AG08396 (cell line): ENCODE data around the gene GRIN2C.

ENCODE experiments used
- DNase-seq: peaks from one replicate; pipeline ENCODE4 v3.0.0; 2012; ENCODE audit warnings: low spot score, mixed read lengths

Gene GRIN2C

DNA sequence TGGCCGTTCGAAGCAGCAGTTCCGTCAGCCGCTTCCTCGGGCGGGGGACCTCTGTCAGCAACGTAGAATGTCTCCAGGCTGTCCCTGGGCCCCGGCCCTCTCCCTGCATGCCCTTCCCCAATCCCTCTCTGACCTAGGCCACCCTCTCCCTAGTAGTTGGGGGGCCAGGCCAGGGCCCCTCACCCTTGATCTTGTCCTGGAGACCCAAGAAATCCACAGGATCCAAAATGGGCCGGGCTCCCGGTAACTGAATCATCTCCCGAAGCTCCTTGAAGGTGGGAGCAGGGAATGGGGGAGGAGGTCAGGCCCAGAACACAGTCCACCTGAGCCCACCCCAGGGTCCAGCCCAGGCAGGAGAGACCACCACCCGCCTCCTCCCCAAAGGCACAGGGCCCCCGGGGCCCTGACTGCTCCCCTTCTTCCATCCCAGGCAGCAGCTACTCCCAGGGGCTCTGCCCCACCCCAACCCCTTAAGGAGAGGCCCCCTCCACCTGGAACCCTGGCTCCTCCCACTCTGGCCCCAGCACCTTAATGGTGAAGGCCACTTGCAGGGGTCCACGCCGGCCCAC lies 4.7 kb upstream of the GRIN2C start:
- no peak for DNase-seq

DNA sequence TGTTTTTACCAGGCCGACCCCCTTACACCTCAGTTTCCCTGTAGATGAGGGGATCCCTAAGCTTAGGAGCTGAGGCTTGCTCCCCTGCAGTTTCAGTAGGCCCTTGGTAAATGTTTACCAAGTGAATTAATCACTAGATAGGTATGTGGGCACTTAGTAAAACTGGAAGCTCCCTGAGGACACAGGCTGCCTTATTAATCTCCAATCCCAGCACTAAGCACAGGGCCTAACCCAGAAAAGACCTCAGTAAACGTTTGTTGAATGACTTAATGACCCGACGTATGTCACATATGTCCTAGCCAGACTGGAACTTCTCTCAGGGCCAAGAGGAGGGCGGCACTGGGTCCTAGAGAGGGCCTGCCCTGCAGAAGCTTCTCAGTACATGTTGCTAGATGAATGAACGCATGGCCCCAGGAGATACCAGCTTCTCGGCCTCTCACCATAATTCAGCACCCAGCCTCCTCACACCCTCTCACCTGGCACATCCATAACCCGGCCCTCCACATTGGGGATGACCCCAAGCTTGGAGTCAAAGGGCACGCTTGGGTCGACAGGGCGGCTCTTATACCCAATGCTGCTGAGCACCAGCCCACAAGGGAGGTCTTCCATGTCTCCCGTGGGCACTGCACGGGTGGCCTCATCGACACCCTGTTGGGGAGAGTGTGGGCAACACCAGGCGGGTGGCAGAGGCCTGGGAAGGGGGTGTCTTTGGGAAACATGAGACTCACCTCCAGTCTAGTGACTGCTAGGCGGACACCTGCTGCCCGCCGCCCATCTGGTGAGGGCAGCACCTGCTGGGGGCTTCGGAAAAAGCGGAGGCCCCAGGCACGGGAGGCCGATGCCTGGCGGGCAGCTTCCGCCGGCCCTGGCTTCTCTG lies 4.0 kb upstream of the GRIN2C start:
- no peak for DNase-seq

DNA sequence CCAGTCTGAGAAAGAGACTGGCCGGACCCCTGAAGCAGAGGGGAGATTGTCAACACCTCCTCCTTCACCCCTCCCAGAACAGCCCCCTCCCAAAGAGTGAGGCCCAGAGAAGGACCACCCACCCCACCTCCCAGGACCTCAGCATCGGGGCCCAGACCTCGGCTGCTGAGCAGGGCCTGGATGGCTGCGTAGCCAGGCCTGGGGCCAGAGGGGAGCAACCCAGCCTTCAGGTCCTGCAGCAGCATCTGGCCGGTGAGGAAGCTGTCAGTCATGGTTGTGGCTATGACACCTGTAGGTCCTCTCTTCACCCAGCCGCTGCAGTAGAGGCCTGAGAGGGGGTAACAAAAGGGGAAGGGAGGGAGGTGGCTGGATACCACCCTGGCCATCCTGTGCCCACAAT lies 3.2 kb upstream of the GRIN2C start:
- no peak for DNase-seq

DNA sequence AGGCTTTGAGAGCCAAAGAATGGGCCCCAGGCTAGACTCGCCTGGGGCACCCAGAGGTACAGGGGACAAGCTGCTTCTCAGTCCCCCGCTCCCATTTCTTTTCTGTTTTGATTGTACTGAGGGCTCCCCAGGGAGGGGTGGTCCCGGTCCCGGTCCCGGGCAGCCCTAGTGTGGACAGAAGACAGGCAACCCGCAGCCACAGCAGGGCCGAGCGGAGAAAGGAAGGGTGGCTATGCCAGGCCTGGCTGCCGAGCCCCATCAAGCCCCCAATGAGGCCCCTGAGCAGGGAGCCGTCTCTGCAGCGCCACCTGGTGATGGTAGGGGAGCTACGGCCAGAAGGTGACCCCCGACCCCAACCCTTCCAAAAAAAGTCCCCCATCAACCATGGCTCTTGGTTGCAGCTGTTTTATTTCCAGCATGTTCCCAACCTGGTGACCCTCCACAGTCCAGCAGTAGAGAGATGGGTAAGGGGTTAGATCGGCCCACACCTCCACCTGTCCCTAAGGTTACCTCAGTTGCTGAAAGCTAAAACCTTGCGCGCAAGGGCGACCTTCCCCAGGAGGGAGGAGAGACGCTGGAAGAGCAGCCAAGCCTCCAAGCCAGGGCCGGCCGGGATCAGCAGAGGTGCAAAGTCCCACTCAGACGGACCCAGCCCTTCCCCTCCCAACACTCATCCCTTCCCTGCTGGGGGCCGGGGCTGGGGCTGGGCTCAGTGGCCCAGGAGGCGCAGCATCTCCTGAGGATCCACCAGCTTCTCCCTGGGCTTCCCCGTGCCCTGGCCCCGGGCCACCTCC lies 2.6 kb upstream of the GRIN2C start:
- peak; percentile 79 for DNase-seq

DNA sequence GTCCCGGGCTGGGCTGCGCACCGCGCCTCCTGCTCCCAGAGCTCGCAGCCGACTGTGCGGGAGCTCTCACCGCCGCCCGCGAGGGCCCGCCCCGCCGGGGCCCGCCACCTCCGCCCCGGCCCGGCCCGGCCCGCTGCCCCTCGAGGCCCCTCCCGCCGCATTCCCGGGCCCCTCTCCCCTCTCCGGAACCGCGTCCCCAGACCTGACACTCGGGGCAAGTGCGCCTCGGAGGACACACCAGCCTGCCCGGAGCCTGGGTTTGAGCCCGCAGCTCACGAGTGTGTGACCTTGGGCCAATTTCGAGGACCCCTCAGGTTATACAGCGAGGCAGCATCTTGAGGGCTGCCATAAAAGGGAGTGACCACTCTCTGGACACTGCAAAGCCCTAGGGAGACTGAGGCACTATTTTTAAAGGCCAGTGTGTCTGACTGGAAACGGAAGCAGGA lies 2.0 kb upstream of the GRIN2C start:
- no peak for DNase-seq

DNA sequence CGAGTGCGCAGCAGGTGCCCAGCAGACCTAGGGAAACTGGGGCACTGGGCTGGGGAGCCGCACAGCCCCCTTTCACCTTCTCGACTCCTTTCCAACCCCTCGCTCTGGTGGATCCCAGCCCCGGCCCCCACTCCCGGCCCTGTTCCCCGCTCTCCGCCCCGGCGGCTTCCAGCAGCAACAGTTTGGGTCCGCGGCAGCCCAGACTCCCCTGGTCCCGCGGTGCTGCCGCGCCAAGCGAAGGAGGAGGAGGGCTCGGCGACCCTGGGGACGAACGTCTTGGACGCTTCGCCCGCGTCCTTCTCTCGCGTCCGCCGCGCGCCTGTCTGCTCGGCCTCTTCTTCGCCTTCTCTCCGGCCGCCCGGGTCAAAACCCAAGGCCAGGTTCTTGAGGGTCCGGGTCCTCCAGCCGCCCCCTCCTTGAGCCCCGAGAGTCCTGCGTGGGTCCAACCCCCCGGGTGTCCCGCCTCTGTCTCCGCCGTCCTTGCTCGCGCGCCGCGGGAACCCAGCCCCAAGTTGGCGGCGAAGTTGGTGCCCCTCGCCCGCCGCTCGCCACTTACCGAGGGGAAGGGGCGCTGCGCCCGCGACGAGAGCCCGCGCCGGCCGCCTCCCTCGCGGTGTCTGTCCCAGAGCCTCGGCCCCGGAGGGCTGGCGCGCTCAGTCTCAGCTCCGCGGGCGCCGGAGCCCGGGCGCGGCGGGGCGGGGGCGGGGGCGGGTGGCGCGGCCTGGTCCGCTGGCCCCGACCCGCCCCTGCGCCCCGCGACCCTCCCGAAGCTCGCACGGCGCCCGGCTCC lies 1.4 kb upstream of the GRIN2C start:
- no peak for DNase-seq

DNA sequence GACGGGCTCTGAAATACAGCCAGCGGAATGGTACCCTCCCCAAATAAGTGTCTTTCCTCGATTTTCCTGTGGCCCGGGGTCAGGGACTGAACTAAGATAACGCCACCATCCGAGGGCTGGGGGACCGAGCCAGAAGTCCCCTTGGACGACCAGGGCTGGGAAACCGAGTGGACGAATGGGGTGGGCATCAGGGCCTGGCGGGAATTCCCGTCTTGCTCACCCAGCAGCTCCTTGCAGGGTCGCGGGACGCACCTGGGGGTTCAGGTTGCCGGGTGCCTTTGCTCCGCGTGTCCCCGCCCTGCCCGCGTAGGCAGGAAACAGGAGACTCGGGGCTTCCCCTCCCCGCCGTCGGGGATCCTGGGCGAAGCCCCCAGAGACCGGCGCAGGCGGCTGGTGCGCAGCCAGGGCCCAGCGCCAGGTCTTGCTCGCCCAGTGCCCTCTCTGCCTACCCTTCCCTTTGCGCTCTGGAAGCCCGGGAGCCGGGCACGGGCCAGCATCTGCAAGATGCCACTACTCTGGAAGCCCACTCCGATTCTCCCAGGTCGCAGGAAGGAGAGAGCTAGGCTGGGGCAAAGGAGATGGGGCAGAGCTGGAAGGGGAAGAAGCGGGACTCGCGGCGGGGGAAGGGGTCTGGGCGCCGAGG lies 665 bp upstream of the GRIN2C start:
- DNase-seq: no peak

DNA sequence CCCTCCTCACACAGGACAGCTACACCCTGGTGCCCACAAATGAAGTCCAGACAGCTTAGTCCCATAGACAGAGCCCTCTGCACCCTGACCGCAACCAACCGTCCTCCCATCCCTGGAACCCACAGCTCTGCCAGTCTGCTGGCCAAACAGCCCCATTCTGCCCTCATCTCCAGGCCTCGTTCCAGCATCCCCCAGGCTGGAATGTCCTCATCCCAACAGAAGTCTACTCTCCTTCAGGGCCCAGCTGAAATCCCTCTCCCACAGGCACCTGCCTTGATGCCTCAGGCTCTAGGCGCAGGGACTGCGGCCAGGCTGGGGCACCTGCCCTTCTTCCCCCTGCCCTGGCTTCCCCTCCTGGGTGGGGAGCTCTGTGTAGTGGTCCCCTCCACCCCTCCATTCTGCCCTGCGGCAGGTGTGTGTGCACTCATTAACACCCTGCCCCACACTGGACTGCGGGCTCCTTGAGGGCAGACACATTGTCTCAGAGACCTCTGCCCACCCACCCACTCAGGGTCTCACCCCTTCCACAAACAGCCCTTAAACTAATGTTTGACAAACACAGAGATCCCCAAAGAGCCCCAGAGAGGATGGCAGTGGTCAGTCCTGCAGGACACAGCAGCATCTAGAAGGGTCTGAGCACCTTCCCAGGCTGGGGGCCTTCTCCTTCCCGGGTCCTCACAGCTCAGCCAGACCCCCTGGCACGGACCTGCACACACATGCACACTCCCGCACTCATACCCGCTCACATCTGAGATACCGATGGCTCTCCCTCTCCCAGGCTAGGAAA lies 820 bp downstream of the GRIN2C start:
- no peak for DNase-seq

DNA sequence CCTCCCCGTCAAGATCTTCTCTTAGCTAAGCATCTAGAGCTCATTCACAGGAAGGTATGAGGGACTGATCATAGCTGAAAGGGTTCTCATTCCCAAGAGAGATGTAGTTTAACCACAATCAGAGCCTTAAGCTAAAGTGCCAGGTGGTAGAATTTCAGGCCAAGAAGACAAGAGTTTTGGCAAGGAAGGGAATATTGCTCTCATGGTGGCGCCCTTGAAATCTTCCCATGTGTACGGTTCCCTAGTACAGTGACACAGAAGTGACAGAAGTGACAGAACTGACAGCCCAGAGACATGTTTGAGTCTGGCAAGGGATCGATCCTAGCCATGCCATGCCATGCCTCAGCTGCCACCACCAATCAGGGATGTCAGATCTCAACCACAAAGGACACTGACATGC lies 2.5 kb downstream of the GRIN2C start:
- DNase-seq: no peak

DNA sequence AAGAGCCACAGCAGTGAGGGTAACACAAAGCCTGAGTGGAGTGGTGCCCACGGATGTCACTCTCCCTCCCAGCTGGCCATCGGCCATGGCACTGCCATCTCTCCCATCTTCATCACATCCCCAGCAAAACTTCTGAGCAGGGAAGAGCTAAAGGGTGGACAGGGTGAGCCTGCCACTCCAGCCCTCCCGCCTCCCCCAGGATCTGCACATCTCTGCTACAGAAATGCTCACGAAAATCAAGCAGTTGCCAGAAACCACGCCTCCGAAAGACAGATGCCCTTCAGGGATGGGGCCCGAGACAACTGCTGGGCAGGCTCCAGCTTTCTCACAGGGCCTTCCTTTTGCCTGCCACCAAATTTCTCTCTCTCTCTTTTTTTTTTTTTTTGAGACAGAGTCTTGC lies 3.6 kb downstream of the GRIN2C start:
- DNase-seq: no peak

DNA sequence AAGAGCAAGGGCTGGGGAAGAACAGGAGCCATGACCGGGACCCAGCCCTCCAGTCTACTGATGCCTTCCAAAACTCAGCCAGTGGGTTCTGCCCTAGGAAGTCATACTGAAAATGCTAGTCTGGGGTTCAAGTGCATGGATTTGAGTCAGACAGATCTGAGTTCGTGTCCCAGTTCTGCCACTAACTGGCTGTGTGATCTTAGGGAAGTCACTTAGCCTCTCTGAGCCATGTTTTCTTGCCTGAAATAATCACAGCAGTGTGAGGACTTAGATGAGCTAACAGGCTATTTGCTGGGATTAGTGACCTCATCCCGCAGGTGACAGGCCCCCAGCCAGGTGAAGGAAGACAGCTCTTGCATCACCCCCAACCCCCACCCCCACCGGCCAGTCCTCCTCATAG lies 4.4 kb downstream of the GRIN2C start:
- no peak for DNase-seq

DNA sequence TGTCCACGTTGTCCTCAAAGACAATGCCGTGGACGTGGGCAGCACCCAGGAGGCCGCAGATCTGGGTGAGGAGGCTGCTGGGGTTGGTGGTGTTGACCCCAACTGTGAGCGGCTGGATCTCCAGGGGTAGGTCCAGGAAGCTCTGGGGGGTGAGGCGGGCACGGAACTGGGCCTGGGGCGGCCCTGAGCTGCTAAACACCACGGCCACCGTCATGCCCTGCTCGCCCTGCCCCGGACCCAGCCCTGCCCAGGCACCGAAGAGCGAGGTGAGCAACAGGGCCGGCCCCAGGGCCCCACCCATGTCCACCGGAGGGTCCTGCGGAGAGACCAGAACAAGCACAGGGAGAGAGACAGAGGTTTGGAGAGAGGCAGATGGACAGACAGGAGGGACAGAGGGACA lies 4.9 kb downstream of the GRIN2C start:
- DNase-seq: no peak

DNA sequence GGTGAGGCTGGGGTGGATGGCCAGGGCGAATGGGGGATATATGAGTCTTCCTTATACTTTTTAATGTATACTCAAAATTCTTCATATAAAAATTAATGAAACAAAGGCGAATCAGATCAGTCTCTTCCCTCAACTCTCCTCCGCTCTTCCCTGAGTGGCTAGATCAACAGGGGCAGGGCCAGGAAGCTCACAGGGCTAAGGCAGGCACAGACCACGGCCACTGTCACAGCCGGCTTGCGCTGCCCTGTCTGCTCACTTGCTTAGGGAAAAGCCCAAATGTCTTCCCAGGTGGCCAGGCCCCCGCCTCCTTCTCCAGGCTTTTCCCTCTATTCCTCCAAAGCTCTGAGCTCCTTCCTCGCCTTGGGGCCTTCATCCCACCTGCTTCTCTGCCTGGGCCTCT lies 6.0 kb downstream of the GRIN2C start:
- no peak for DNase-seq

DNA sequence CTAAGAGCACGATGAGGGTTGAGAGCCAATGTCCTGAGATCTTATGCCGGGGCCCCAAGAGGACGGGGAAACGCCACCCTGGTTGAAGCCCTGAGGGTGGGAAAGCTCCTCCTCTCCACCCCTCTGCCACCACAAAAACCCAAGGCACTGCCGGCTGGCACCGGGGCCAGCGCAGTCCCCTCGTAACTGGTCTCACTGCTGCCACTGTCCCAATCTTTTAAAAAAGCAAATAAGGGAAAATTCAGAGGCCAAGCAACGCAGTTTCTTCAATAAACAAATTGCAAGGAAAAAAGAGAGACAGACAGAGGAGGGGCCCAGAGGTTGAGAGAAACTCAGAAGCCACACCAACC lies 6.7 kb downstream of the GRIN2C start:
- no peak for DNase-seq

DNA sequence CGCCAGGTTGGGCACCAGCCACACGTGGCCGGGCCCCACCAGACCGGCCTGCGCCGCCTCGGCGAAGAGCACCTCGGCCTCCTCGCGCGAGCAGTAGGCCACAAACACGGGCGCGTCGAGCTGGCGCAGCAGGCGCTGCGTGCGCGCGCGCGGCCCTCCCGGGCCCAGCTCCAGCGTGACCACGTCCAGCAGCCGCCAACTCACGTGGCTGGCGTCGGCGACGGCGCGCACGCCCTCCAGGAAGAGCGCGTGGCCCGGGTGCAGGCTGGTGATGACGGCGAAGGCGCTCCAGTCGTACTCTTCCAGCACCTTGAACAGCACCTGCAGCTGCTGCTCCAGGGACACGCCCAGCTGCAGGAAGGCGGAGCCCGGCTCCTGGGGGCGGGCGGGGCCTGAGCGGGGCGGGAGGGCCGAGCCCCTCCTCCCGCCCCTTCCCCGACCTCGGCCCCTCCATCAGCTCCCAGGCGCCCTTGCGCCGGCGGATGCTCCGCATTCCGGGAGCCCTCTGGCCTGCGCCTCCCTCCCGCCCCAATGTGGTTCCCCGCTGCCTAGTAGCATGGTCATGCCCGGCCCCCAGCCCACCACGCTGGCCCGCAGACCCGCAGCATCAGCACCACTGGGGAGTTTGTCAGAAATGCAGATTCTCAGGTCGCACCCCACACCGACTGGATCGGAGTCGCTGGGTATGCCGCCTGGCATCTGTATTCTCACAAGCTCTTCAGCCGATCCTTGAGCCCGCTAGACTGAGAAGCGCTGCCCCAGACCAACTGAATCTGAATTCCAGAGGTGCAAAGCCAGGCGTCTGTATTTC lies 7.2 kb downstream of the GRIN2C start:
- DNase-seq: peak; percentile 65

DNA sequence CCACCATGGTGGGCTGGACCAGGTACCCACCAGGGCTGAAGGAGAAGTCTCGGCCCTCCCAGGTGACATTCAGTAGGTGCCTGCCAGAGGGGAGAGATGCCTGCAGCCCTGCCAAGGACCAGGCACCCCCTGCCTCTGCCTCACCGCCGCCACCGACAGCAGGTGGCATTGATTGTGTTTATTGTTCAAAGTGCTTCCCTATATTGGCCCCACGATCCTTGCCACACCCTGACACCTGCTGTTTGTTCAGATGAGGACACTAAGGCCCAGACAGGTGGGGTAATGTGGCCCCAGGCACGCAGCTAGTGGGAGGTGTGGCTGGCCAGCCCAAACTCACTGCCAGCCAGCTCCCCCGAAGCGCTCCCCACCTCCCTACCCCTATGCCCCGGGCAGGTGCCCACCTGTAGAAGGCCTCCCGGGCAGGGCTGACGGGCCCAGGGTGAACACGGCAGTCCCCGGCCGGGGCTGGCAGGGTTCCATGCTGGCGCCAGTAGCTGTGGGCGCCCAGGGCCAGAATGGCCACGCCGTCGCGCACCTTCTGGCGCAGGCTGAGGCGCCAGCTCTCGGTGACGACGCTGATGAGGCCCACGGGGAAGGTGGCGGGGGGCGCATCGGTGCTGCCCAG lies 8.0 kb downstream of the GRIN2C start:
- DNase-seq: no peak

DNA sequence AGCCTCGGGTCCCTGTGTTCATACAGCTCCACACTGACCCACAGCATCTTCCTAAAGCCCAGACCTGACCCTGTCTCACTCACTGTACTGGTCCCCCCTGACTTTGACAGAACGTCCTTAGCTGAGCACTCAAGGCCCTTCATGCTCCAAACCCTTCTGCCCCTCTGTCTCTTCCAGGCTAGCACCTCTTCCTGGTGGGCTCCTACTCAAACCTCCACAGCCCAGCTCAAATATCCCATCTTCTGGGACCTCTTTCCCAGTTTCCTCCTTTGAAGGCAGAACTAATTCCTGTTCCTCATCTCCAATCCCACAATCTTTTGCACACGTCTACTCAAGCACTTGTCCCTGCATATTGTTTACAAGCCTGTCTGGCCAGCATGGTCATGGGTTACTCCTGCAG lies 8.8 kb downstream of the GRIN2C start:
- DNase-seq: no peak

DNA sequence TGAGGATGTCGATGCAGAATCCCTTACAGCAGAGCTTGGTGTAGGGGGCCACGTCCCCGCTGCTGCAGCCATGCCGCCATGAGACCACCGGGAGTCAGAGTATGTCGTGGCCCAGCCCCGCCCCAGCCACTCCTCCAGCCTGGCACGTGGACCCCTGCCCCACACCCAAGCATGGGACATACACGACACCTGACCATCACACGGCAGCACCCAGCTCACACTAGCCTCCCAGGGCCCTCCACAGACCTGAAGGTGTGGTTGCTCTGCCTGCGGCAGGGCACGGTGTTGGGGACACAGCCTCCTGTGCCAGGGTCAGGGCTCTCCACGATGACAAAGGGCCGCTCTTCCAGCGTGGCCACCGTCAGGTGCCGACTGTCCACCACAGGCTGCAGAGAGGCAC lies 9.4 kb downstream of the GRIN2C start:
- no peak for DNase-seq

DNA sequence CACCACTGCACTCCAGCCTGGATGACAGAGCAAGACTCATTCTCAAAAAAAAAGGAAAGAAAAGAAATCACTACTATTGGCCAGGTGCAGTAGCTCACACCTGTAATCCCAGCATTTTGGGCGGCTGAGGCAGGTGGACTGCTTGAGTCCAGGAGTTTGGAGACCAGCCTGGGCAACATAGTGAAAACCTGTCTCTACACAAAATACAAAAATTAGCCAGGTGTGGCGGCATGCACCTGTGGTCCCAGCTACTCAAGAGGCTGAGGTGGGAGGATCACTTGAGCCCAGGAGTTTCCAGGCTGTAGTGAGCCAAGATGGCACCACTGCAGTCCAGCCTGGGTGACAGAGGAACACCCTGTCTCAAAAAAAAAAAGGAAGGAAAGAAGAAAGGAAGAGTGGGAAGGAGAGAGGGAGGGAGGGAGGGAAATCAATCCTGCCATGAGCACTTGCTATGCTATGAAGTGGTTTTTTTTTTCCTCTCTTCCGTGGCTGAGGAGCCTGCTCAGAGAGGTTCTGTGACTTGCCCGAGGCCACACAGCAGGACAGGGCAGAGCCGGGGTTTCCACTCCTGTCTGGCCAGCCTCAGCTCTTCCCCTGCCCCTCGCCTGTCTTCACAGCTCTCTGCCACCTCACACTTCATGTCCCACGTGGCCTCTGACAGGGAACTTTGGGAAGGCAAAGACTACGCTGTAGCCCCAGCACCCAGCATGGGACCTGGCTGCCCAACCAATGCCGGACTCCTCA lies 10.9 kb downstream of the GRIN2C start:
- DNase-seq: no peak
